GM23338 (cell line): ENCODE data around the gene CDIPT. TPM values are rescaled to one million over a fixed set of nuclear protein-coding genes. Genes with fewer than 3 reads are reported as not detected.

Source experiments
- ATAC-seq: fragments of 200-7000 bp; cut with Tn5 transposase; 3 replicates; pipeline ENCODE4 v1.9.1; 2020
- DNase-seq: peaks from one replicate; pipeline ENCODE4 v3.0.0-alpha.2; 2015; ENCODE audit warnings: low spot score
- H2AFZ ChIP-seq: fragments of 200-600 bp; sonication (generic); 2 replicates; pipeline ENCODE4 v1.8.0; 2016; ENCODE audit warnings: antibody characterized with exemption, mild to moderate bottlenecking, moderate library complexity
- H3F3A ChIP-seq: fragments of 200-600 bp; sonication (generic); replicated peaks from 2 replicates; pipeline ENCODE4 v1.8.0; 2017; ENCODE audit warnings: antibody characterized with exemption, mixed run types, low read depth
- H3K27ac ChIP-seq: fragments of 200-600 bp; sonication (generic); 2 replicates; pipeline ENCODE4 v1.6.1; 2016; ENCODE audit warnings: low read depth
- H3K27me3 ChIP-seq: fragments of 200-600 bp; sonication (generic); 2 replicates; pipeline ENCODE4 v1.8.0; 2016; ENCODE audit warnings: mild to moderate bottlenecking, mixed run types, moderate library complexity; ENCODE audit not compliant: insufficient read depth
- H3K36me3 ChIP-seq: fragments of 200-600 bp; sonication (generic); 2 replicates; pipeline ENCODE4 v1.8.0; 2016; ENCODE audit warnings: mild to moderate bottlenecking; ENCODE audit not compliant: insufficient read depth
- H3K4me1 ChIP-seq: fragments of 200-600 bp; sonication (generic); 2 replicates; pipeline ENCODE4 v1.8.0; 2016; ENCODE audit warnings: mild to moderate bottlenecking, moderate library complexity; ENCODE audit not compliant: insufficient read depth
- H3K4me2 ChIP-seq: fragments of 200-600 bp; sonication (generic); 2 replicates; pipeline ENCODE4 v1.7.1; 2017; ENCODE audit warnings: mixed run types
- H3K4me3 ChIP-seq: fragments of 200-600 bp; sonication (generic); 2 replicates; pipeline ENCODE4 v1.6.1; 2016; ENCODE audit warnings: mixed run types
- H3K79me2 ChIP-seq: fragments of 200-600 bp; sonication (generic); replicated peaks from 2 replicates; pipeline ENCODE4 v1.8.0; 2017; ENCODE audit warnings: mild to moderate bottlenecking; ENCODE audit not compliant: insufficient read depth
- H3K9me2 ChIP-seq: fragments of 200-600 bp; sonication (generic); 2 replicates; pipeline ENCODE4 v1.8.0; 2017; ENCODE audit not compliant: insufficient read depth
- H4K20me1 ChIP-seq: fragments of 200-600 bp; sonication (generic); replicated peaks from 2 replicates; pipeline ENCODE4 v1.8.0; 2017; ENCODE audit warnings: mild to moderate bottlenecking; ENCODE audit not compliant: insufficient read depth
- H3K27ac Mint-ChIP-seq: 2 replicates; pipeline ENCODE4 v1.8.0; 2020; ENCODE audit warnings: inconsistent platforms, mild to moderate bottlenecking, moderate library complexity, mixed read lengths
- H3K27me3 Mint-ChIP-seq: 3 replicates; pipeline ENCODE4 v1.8.0; 2022; ENCODE audit warnings: low read depth, mild to moderate bottlenecking, moderate library complexity, mixed read lengths, inconsistent platforms; ENCODE audit not compliant: insufficient read depth, poor library complexity
- H3K36me3 Mint-ChIP-seq: 3 replicates; pipeline ENCODE4 v1.8.0; 2021; ENCODE audit warnings: low read depth, mild to moderate bottlenecking, inconsistent platforms, moderate library complexity, mixed read lengths
- H3K4me1 Mint-ChIP-seq: 3 replicates; pipeline ENCODE4 v1.8.0; 2020; ENCODE audit warnings: mild to moderate bottlenecking, inconsistent platforms, mixed read lengths
- H3K4me3 Mint-ChIP-seq: 3 replicates; pipeline ENCODE4 v1.8.0; 2021; ENCODE audit warnings: moderate library complexity, mild to moderate bottlenecking, inconsistent platforms, mixed read lengths
- H3K9me3 Mint-ChIP-seq: 3 replicates; pipeline ENCODE4 v1.8.0; 2020; ENCODE audit warnings: moderate library complexity, mild to moderate bottlenecking, inconsistent platforms, mixed read lengths
- CREB1 ChIP-seq: fragments of 250-450 bp; sonication (Bioruptor Pico); IDR thresholded peaks from 2 replicates; pipeline ENCODE4 v1.5.0; 2020; ENCODE audit warnings: low read depth, mild to moderate bottlenecking, moderate library complexity
- ETS1 ChIP-seq: IDR thresholded peaks from 2 replicates; pipeline ENCODE4 v1.6.1; 2016; ENCODE audit warnings: antibody characterized with exemption
- POLR2AphosphoS5 ChIP-seq: IDR thresholded peaks from 2 replicates; pipeline ENCODE4 v1.6.1; 2016; ENCODE audit warnings: antibody characterized with exemption, low read depth
- polyA plus RNA-seq: library from polyadenylated mRNA; unstranded; fragments of >200 nt; fragmentation: Nextera tagmentation; extraction: Ambion mirVana; gene quantifications from 2 replicates; pipeline ENCODE4 v1.2.1, GENCODE V29; 2016
- total RNA-seq: library from RNA; depleted of rRNA; stranded (reverse); fragments of >200 nt; shearing (Covaris generic); gene quantifications from 2 replicates; pipeline ENCODE4 v1.2.3, GENCODE V29; 2014
- TF ChIP-seq, protein P1 (sequence below), 2 experiments: fragments of 200-600 bp in 1 of 2; sonication (generic) in 1 of 2; conservative IDR thresholded peaks; 2 replicates each; pipeline versions ENCODE4 v1.5.1 to v1.6.1; 2016 to 2017; ENCODE audit warnings: antibody characterized with exemption in 2 of 2, low read depth in 2 of 2, mild to moderate bottlenecking in 2 of 2, moderate library complexity in 1 of 2
- TF ChIP-seq, protein P2 (sequence below): fragments of 250-450 bp; sonication (Bioruptor Pico); IDR thresholded peaks from 2 replicates; pipeline ENCODE4 v1.5.0; 2020; ENCODE audit warnings: mild to moderate bottlenecking, moderate library complexity

CDIPT gene
- total and polyA plus RNA-seq, 2 experiments from 2014 or later = 36.2 to 78.1 TPM

- Mint-ChIP-seq H3K4me1 (no peaks in the 10 kb centered on the region; the same call in 2 of the 3 replicates), H3K4me3 (no peak overlapping the region), H3K9me3 (no peaks in the 10 kb centered on the region), H3K27me3 (peaks cover 3% of the 10 kb centered on the region), H3K36me3 (no peaks in the 10 kb centered on the region), H3K27ac (no peak overlapping the region)
- Histone ChIP-seq H3K4me3 (no peak overlapping the region), H3K9me2 (no peaks in the 10 kb centered on the region), H3K4me1 (no peaks in the 10 kb centered on the region), H3F3A (no peaks in the 10 kb centered on the region), H3K27ac (no peak overlapping the region), H3K36me3 (no peaks in the 10 kb centered on the region), H4K20me1 (no peaks in the 10 kb centered on the region), H2AFZ (no peak overlapping the region), H3K27me3 (no peaks in the 10 kb centered on the region), H3K4me2 (no peak overlapping the region), H3K79me2 (no peaks in the 10 kb centered on the region)
- DNase-seq (no peak), ATAC-seq (no peak)
- TF ChIP-seq, protein P1, sequence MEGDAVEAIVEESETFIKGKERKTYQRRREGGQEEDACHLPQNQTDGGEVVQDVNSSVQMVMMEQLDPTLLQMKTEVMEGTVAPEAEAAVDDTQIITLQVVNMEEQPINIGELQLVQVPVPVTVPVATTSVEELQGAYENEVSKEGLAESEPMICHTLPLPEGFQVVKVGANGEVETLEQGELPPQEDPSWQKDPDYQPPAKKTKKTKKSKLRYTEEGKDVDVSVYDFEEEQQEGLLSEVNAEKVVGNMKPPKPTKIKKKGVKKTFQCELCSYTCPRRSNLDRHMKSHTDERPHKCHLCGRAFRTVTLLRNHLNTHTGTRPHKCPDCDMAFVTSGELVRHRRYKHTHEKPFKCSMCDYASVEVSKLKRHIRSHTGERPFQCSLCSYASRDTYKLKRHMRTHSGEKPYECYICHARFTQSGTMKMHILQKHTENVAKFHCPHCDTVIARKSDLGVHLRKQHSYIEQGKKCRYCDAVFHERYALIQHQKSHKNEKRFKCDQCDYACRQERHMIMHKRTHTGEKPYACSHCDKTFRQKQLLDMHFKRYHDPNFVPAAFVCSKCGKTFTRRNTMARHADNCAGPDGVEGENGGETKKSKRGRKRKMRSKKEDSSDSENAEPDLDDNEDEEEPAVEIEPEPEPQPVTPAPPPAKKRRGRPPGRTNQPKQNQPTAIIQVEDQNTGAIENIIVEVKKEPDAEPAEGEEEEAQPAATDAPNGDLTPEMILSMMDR (conservative IDR thresholded peaks at IDR 0.05; ENCODE audit: low read depth in 2 of 2) = no peak
- TF ChIP-seq POLR2AphosphoS5 (no peak), CREB1 (no peak)
- TF ChIP-seq, protein P2, sequence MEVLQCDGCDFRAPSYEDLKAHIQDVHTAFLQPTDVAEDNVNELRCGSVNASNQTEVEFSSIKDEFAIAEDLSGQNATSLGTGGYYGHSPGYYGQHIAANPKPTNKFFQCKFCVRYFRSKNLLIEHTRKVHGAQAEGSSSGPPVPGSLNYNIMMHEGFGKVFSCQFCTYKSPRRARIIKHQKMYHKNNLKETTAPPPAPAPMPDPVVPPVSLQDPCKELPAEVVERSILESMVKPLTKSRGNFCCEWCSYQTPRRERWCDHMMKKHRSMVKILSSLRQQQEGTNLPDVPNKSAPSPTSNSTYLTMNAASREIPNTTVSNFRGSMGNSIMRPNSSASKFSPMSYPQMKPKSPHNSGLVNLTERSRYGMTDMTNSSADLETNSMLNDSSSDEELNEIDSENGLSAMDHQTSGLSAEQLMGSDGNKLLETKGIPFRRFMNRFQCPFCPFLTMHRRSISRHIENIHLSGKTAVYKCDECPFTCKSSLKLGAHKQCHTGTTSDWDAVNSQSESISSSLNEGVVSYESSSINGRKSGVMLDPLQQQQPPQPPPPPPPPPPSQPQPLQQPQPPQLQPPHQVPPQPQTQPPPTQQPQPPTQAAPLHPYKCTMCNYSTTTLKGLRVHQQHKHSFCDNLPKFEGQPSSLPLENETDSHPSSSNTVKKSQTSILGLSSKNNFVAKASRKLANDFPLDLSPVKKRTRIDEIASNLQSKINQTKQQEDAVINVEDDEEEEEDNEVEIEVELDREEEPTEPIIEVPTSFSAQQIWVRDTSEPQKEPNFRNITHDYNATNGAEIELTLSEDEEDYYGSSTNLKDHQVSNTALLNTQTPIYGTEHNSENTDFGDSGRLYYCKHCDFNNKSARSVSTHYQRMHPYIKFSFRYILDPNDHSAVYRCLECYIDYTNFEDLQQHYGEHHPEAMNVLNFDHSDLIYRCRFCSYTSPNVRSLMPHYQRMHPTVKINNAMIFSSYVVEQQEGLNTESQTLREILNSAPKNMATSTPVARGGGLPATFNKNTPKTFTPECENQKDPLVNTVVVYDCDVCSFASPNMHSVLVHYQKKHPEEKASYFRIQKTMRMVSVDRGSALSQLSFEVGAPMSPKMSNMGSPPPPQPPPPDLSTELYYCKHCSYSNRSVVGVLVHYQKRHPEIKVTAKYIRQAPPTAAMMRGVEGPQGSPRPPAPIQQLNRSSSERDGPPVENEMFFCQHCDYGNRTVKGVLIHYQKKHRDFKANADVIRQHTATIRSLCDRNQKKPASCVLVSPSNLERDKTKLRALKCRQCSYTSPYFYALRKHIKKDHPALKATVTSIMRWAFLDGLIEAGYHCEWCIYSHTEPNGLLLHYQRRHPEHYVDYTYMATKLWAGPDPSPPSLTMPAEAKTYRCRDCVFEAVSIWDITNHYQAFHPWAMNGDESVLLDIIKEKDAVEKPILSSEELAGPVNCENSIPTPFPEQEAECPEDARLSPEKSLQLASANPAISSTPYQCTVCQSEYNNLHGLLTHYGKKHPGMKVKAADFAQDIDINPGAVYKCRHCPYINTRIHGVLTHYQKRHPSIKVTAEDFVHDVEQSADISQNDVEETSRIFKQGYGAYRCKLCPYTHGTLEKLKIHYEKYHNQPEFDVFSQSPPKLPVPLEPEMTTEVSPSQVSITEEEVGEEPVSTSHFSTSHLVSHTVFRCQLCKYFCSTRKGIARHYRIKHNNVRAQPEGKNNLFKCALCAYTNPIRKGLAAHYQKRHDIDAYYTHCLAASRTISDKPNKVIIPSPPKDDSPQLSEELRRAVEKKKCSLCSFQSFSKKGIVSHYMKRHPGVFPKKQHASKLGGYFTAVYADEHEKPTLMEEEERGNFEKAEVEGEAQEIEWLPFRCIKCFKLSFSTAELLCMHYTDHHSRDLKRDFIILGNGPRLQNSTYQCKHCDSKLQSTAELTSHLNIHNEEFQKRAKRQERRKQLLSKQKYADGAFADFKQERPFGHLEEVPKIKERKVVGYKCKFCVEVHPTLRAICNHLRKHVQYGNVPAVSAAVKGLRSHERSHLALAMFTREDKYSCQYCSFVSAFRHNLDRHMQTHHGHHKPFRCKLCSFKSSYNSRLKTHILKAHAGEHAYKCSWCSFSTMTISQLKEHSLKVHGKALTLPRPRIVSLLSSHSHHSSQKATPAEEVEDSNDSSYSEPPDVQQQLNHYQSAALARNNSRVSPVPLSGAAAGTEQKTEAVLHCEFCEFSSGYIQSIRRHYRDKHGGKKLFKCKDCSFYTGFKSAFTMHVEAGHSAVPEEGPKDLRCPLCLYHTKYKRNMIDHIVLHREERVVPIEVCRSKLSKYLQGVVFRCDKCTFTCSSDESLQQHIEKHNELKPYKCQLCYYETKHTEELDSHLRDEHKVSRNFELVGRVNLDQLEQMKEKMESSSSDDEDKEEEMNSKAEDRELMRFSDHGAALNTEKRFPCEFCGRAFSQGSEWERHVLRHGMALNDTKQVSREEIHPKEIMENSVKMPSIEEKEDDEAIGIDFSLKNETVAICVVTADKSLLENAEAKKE (CRISPR knock-in tag) = no peak
Observed at GRCh38 chr16:29835926-29836325, 27.1 kb downstream of the CDIPT start.

DNA sequence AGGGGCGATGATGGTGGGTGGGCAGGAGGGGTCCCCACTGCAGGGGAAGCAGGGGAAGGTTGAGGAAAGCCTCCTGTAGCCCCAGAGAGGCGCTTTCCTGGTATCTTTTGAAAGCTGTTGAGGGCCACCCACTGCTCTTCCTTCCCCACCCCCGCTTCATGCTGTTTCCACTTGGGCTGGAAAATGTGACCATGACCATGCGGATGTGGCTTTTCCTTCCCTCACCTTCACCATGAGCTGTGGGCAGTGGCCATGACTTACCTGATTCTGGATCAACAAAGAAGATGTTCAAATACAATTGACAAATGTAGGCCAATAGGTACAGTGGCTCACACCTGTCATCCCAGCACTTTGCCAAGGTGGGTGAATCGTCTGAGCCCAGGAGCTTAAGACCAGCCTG is 28.9 kb downstream of the CDIPT start:
- no peaks in the 10 kb centered on the region for H3K36me3 ChIP-seq
- ATAC-seq = no peak
- TF ChIP-seq, protein P1 (conservative IDR thresholded peaks at IDR 0.05; ENCODE audit: low read depth in 2 of 2) = no peak
- TF ChIP-seq ETS1 = no peak

More for the DNA sequence above, 28.9 kb downstream of the CDIPT start:
- DNase-seq = no peak
- Histone ChIP-seq H3K79me2 (no peaks in the 10 kb centered on the region), H3K4me3 (no peak overlapping the region), H3F3A (no peaks in the 10 kb centered on the region), H2AFZ (no peak overlapping the region), H3K4me1 (no peaks in the 10 kb centered on the region), H4K20me1 (no peaks in the 10 kb centered on the region), H3K4me2 (no peak overlapping the region), H3K27ac (no peak overlapping the region), H3K27me3 (no peaks in the 10 kb centered on the region), H3K9me2 (no peaks in the 10 kb centered on the region)
- no peak overlapping the region for H3K27ac Mint-ChIP-seq
- H3K4me1 Mint-ChIP-seq = no peaks in the 10 kb centered on the region; the same call in 2 of the 3 replicates
- no peak overlapping the region for H3K4me3 Mint-ChIP-seq
- H3K36me3 Mint-ChIP-seq = no peaks in the 10 kb centered on the region
- H3K9me3 Mint-ChIP-seq = no peaks in the 10 kb centered on the region
- peaks cover 2% of the 10 kb centered on the region for H3K27me3 Mint-ChIP-seq
